Fibroblast of villous mesenchyme (primary cell): ENCODE measurements around the gene TMEM101. TPM values are rescaled to one million over a fixed set of nuclear protein-coding genes. Genes with fewer than 3 reads are reported as not detected.

ENCODE experiments used
- DNase-seq: peaks from one replicate; pipeline ENCODE4 v3.0.0-alpha.2; 2010; ENCODE audit warnings: low read depth
- H3K4me3 ChIP-seq: 2 replicates; pipeline ENCODE4 v1.5.1; 2011; ENCODE audit warnings: low read depth, mild to moderate bottlenecking, low read length
- total RNA-seq: library from RNA; depleted of rRNA; stranded (reverse); fragments of >200 nt; gene quantifications from 2 replicates; pipeline ENCODE4 v1.2.3, GENCODE V29; 2012
- TF ChIP-seq, protein P1 (sequence below): IDR thresholded peaks from 2 replicates; pipeline ENCODE4 v1.5.1; 2012; ENCODE audit warnings: low read depth, mild to moderate bottlenecking, low read length; ENCODE audit not compliant: insufficient read depth

TMEM101 gene
- total RNA-seq, 1 donor, result 40.2 TPM

DNA sequence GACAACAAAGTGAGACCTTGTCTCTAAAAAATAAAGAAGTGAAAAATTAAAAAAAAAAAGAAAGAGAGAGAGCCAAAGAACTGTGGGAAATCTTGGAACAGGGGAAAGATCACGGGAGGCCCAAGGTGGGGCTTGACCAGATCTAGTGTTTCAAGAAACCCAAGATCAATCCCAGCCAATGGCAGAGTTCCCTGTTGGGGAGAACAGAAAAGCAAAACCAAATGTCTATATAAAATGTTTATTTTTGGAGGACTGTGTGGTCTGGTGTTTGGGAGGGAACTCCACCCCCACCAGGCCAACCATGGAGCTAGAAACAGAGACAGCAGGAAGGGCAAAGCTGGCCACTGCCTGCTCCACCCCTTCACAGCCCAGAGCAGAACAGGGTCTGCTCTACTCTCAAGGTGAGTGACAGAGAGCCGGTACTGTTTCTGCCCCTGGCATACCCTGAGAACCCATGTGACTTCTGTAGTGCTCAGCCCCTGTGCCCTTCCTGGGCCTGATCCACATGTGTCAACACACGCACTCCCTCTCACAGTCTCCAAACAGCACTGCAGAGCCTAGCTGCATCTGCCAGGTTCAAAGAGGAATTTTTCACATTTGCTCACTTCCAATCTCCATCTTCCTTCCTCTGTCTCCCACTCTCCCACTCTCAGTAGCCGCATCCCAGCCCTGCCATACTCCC is 3.7 kb downstream of the TMEM101 start:
- peak; percentile 79 for DNase-seq
- TF ChIP-seq, protein P1, sequence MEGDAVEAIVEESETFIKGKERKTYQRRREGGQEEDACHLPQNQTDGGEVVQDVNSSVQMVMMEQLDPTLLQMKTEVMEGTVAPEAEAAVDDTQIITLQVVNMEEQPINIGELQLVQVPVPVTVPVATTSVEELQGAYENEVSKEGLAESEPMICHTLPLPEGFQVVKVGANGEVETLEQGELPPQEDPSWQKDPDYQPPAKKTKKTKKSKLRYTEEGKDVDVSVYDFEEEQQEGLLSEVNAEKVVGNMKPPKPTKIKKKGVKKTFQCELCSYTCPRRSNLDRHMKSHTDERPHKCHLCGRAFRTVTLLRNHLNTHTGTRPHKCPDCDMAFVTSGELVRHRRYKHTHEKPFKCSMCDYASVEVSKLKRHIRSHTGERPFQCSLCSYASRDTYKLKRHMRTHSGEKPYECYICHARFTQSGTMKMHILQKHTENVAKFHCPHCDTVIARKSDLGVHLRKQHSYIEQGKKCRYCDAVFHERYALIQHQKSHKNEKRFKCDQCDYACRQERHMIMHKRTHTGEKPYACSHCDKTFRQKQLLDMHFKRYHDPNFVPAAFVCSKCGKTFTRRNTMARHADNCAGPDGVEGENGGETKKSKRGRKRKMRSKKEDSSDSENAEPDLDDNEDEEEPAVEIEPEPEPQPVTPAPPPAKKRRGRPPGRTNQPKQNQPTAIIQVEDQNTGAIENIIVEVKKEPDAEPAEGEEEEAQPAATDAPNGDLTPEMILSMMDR, result no peak
- H3K4me3 ChIP-seq, result no peak overlapping the region

DNA sequence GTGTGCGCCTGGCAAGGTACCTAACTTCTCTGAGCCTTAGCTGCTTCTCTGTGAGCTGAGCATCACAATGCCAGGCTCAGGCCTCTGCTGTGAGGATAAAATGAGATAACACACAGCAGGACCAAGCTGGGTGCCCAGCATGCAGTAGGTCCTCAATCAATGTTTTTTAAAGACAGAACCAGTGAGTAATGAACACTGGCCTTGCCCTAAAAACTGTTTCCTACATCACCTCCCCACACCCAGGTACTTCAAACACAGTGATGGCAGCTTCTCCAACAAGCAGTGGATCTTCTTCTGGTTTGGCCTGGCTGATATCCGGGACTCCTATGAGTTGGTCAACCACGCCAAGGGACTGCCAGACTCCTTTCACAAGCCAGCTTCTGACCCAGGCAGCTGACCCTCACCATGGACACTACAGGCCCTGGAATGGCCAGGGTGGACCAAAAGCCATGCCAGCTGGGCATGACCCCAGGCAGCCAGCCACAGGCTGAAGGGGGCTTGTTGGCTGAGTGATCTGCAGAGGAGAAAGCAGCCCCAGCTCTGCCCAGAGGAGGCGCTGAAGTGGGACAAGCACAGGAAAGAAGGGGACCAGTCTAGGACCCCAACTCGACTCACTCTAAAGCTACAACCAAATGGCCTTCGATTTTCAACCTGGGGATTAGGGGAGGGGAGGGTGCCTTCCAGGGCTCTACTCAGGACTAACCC is 6.4 kb downstream of the TMEM101 start:
- TF ChIP-seq, protein P1, result no peak
- H3K4me3 ChIP-seq, result peak overlapping the region; percentile 77
- DNase-seq, result no peak

DNA sequence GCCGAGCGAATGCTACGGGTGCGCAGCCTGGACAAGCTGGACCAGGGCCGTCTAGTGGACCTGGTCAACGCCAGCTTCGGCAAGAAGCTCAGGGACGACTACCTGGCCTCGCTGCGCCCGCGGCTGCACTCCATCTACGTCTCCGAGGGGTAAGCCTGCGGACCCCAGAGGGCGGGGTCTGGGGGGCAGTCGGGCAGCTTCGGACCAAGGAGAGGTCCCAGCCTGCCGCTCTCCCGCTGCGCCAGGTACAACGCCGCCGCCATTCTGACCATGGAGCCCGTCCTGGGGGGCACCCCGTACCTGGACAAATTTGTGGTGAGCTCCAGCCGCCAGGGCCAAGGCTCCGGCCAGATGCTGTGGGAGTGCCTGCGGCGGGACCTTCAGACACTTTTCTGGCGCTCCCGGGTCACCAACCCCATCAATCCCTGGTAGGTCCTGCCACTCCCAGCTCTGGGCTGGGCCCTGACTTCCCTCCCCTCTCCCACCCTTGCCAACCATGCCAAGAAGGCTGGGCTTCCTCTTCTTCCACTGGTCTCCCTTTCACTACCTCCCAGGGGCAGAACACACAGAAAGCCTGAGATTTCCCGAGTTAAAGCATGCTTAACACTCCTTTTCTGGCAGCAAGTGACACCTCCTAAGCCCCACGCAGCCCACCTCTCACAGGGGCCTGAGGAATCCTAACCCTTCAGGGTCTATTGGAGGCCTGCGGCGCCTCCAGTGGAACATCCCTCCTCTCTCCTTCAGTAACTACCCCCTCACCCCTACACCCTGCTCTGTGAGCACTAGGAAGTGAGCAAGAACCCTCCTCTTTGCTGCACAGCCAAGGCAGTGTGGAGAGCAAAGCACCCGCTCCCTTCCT is 7.2 kb downstream of the TMEM101 start:
- DNase-seq, result no peak
- H3K4me3 ChIP-seq, result peak overlapping the region; percentile 77
- TF ChIP-seq, protein P1, result no peak

DNA sequence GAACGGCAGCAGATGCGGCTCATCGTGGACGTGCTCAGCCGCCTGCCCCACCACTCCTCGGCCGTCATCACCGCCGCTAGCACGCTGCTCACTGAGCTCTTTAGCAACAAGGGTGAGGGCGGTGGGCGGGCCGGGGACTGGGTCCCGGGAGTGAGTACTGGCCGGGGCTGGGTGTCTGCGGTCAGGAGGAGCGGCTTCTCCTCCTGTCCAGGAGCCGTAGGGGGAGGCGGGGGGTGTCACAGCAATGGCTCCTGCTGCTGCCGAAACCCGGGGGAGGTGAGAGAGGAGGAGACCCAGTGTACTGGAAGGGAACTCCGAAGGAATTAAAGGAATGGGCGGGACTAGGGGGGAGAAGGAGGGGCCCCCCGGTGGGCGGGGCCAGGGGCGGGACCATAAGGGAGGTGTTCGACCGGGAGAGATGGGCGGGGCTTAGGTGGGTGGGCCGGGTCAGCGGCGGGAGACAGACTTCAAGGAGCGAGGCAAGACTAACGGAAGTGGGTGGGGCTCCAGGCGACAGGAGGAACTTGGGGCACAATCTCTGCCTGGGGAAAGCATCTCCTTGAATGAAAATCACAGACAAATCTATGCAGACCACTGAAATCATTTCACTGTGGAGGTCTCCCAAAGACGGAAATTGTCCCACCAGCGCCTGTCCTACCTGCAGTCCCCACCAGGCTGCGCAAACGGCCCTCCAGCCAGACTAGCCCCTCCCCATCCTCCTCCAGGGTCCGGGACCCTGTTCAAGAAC is 8.0 kb downstream of the TMEM101 start:
- DNase-seq, result peak; percentile 97
- TF ChIP-seq, protein P1, result peak; percentile 69

DNA sequence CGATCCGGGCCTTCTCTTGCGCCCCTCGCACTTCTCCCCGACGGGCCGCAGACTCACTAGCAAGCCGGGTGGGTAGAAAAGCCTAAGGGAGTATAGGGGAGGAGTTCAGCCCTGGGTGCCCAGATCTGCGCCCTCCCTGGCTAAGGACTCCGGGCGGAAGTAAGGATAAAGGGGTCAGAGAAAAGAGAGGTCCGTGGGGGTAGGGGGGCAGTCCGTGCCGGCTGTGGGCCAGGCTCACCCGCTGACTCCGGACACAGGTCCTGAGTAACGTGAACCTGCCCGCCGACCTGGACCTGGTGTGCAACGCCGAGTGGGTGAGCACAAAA is 8.5 kb downstream of the TMEM101 start:
- no peak for DNase-seq
- H3K4me3 ChIP-seq, result peak overlapping the region; percentile 77
- TF ChIP-seq, protein P1, result no peak

More for the DNA sequence above, 8.0 kb downstream of the TMEM101 start:
- H3K4me3 ChIP-seq, result peak overlapping the region; percentile 77

DNA sequence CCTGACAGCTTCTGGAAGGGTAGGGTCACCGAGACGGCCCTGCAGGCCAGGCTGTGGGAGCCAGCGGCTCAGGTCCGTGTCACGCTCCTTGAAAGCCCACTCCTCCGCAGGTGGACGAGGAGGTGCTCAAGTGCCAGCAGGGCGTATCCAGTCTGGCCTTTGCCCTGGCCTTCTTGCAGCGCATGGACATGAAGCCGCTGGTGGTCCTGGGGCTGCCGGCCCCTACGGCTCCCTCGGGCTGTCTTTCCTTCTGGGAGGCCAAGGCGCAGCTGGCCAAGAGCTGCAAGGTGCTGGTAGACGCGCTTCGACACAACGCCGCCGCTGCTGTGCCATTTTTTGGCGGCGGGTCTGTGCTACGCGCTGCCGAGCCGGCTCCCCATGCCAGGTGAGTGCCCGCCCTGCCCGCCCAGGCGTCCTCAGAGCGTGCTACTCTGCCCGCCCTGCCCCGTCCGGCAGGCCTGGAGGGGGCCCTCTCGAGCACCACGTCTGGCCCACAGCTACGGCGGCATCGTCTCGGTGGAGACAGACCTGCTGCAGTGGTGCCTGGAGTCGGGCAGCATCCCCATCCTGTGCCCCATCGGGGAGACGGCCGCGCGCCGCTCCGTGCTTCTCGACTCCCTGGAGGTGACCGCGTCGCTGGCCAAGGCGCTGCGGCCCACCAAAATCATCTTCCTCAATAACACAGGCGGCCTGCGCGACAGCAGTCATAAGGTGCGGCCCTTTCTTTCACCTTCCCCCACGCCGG is 9.1 kb downstream of the TMEM101 start:
- peak overlapping the region; percentile 77 for H3K4me3 ChIP-seq
- TF ChIP-seq, protein P1, result no peak
- DNase-seq, result no peak
